ENCODE data around the gene FBXO17.
"Not testable (repeated sequence)": the region's sequence is repeated elsewhere in the genome, so short reads cannot be mapped to it uniquely, and the experiment has no call there.

The FBXO17 gene, protein sequence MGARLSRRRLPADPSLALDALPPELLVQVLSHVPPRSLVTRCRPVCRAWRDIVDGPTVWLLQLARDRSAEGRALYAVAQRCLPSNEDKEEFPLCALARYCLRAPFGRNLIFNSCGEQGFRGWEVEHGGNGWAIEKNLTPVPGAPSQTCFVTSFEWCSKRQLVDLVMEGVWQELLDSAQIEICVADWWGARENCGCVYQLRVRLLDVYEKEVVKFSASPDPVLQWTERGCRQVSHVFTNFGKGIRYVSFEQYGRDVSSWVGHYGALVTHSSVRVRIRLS

DNA sequence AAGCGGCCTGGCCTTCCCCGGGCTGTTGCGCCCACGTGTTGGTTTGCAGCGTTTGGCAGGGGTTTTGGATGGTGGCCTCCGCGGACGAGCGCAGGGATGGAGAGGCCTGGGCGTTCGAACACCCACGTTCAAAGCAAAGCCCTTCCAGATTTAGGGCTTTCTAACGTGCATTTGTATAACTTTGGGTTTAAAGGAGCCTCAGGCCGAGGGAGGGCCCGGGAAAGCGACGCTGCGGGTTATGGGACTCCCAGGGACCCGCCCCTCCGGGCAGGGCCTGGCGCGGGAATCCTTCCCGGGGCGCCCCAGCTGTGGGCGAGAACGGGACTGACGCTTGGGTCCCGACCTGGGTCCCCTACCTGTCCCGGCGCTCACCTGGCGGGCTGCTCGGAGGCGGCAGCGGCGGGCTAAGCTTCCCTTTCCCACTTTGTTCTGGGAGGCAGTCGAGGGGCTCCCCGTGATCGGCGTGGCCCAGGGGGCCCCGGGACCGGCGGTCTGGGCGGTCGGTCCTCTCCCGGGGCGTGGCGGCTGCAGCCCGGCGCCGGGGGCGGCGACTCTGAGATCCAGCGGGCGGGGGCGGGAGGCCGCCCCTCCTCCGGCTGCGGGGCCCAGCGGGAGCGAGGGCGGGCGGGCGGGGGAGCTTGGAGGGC is at the start of gene FBXO17:
TSS of gene FBXO17 (minus strand) at position 529 of the 647 bp plus-strand sequence. CDS start 25,423 bp downstream, outside the sequence.
- FAIRE-seq (no peak), DNase-seq (ENCODE audit: insufficient read length, low spot score) (peak; percentile 77)
- TF ChIP-seq POLR2A (IDR thresholded peaks at IDR 0.05; ENCODE audit: low read depth, low read length) = 0 out of 2 replicates have a peak, but pooled peaks have one; percentile 28

DNA sequence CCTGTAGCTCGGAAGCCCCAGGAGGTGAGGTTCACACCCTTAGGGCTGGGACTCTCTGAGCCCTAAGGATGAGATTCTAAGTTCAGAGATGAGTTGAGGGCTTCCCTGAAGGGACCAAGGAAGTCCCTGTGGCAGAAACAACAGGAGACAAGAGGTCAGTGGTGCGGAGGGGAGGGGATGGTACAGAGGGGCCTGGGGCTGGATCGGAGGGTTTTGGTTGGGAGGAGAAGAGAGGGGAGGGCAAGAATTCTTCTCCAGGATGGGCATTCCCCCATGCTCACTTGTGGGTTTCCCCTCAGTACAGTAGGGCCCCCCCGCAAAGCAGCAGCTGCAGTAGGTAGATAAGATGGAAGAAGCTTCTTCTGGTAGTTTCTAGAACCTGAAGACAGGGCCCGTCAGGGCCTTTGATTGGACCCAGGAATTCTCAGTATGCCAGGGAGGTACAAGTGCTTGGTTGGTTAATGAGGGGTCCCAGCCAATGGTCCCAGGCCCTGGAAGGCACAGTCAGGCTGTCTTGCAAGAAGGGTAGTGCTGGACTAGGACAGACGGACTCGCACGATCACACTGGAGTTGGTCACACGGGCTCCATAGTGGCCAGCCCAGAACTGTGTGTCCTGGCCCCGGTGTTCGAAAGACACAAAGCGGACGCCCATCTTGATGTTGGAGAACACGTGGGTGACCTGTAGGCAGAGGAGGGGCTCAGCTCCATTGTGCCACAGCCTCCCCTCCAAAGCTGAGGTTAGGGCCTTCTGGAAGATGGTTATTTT is 49.5 kb upstream of the FBXO17 start:
- DNase-seq (ENCODE audit: insufficient read length, low spot score) = no peak
- TF ChIP-seq POLR2A (IDR thresholded peaks at IDR 0.05; ENCODE audit: low read depth, low read length) = no peak
- FAIRE-seq = no peak

DNA sequence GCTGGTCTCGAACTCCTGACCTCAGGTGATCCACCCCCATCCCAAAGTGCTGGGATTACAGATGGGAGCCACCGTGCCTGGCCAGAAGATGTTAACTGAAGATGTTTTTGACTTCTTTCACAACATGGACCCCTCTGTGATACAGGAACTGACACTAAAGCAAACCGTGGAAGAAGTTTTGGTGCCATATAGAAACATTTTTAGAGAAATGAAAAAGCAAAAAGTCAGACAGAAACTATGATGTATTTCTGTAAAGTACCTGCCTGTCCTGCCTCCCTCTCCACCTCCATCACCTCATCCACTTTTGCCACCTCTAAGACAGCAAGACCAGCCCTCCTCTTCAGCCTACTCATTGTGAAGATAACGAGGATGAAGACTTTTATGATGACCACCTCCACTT is 45.5 kb upstream of the FBXO17 start:
- no peak for TF ChIP-seq POLR2A (IDR thresholded peaks at IDR 0.05; ENCODE audit: low read depth, low read length)
- no peak for DNase-seq (ENCODE audit: insufficient read length, low spot score)
- no peak for FAIRE-seq

DNA sequence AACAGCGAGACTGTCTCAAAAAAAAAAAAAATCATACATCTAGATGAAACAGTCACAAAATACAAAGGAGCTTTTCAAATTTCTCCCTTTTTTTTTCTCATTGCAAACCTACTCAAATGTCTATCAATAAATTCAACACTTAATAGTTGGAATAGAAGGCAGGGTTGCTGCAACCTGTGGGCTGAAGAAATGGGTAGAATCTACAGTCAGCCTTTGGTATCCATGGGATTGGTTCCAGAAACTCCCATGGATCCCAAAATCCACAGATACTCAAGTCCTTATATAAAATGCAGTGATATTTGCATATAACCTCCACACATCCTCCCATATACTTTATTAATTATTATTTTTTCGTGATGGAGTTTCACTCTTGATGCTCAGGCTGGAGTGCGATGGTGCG is 42.1 kb upstream of the FBXO17 start:
- FAIRE-seq = no peak
- no peak for DNase-seq (ENCODE audit: insufficient read length, low spot score)
- no peak for TF ChIP-seq POLR2A (IDR thresholded peaks at IDR 0.05; ENCODE audit: low read depth, low read length)

DNA sequence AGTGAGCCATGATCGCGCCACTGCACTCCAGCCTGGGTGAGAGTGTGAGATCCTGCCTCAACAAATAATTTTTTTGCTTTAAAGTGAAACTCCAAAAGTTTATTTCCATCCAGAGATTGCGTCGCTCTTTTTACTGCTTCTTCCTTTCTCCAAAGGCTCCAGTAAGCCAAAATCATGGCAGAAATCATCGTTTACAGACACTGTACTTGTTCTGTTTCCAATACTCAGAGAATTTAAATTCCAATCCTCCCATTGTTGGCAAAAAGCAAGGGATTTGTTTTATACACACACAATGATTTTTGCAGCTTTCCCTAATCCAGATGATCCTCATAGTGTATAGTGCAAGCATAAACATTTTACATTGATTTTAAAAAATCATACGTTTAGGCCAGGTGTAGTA is 41.5 kb upstream of the FBXO17 start:
- FAIRE-seq (no peak), DNase-seq (ENCODE audit: insufficient read length, low spot score) (no peak)
- no peak for TF ChIP-seq POLR2A (IDR thresholded peaks at IDR 0.05; ENCODE audit: low read depth, low read length)

DNA sequence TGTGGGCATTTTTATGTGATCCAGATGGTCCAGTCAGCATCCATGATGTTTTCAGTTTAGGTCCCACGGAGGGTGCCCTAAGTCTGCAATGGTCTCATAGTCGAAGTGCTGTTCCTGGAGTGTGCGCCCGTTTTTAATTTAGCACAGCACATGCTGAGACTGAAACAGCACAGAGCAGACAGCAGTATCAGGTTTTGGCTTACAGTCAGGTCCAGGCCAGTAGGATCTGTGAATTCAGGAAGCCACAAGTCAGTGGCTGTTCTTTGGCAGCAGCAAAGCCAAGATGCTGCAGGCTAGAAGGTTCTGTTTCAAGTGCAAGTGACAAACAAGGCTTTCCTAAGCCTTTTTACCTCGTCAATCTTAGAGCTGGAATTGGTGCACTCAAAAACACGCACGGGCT is 38.5 kb upstream of the FBXO17 start:
- no peak for TF ChIP-seq POLR2A (IDR thresholded peaks at IDR 0.05; ENCODE audit: low read depth, low read length)
- no peak for DNase-seq (ENCODE audit: insufficient read length, low spot score)
- FAIRE-seq = no peak

DNA sequence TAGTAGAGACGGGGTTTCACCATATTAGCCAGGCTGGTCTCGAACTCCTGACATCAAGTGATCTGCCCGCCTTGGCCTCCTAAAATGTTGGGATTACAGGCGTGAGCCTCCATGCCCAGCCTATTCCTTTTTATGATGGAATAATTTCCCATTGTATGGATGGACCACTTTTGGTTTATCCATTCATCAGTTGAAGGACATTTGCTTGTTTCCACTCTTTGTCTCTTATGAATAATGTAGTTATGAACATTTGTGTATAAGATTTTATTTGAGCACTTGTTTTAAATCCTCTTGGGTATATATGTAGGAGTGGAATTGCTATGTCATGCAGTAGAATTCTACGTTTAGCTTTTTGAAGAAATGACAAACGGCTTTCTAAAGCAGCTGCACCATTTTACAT is 33.5 kb upstream of the FBXO17 start:
- FAIRE-seq (no peak), DNase-seq (ENCODE audit: insufficient read length, low spot score) (no peak)
- no peak for TF ChIP-seq POLR2A (IDR thresholded peaks at IDR 0.05; ENCODE audit: low read depth, low read length)

DNA sequence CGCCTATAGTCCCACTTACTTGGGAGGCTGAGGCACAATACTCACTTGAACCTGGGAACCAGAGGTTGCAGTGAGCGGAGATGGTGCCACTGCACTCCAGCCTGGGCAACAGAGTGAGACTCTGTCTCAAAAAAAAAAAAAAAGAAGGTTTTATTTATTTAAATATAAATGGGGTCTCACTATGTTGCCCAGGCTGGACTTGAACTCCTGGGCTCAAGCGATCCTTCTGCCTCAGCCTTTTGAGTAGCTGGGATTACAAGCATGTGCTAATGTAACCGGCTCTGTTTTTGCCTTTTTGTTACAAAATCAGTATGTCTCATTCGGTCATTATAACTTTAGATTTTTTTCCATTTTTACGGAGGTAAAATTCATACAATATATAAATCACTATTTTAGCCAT is 32.6 kb upstream of the FBXO17 start:
- FAIRE-seq (no peak), DNase-seq (ENCODE audit: insufficient read length, low spot score) (no peak)
- no peak for TF ChIP-seq POLR2A (IDR thresholded peaks at IDR 0.05; ENCODE audit: low read depth, low read length)

DNA sequence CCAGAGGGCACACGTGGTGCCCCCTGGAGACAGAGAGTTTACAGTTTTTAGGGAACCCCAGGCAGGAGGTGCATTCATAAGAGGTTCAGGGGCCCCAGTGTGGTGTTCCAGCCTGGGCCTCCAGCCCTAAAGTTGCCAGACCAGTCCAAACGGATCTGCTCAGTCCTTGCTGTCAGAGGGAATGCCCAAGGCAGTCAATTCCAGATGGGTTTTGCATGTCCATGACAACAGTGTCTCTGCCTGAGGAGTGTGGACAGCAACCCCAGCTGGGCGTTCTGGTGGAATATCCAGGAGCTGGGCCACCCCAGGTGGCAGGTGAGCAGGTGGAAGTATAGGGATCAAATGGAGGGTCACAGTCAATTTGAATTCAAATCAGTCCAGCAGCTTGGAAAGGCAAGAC is 31.6 kb upstream of the FBXO17 start:
- no peak for TF ChIP-seq POLR2A (IDR thresholded peaks at IDR 0.05; ENCODE audit: low read depth, low read length)
- DNase-seq (ENCODE audit: insufficient read length, low spot score) (no peak), FAIRE-seq (no peak)

DNA sequence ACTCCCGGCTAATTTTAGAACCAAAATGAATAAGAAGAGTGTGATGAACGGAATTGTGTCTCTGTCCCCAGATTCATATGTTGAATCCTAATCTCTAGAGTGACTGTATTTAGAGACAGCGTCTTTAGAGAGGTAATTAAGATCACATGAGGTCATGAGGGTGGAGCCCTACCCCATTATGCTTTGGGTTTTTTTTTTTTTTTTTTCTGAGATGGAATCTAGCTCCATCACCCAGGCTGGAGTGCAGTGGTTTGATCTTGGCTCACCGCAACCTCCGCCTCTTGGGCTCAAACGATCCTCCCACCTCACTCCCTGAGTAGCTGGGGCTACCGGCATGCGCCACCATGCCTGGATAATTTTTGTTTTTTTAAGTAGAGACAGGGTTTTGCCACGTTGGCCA is 28.9 kb upstream of the FBXO17 start:
- no peak for TF ChIP-seq POLR2A (IDR thresholded peaks at IDR 0.05; ENCODE audit: low read depth, low read length)
- FAIRE-seq (no peak), DNase-seq (ENCODE audit: insufficient read length, low spot score) (no peak)

DNA sequence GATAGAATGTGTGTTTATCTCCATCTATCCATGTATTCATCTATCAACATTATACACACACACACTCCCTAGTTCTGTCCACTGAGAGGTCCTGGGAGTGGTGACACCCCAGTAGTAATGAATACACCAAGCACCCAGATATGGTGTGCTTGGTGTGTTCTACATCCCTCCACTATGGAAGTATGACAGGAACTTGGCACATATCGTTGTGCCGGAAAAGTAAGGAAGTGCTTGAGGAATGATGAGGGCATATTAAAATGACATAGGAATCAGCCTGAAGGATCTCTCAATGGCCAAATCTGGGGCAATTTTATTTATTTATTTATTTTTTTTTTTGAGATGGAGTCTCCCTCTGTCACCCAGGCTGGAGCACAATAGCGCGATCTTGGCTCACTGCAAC is 28.3 kb upstream of the FBXO17 start:
- no peak for DNase-seq (ENCODE audit: insufficient read length, low spot score)
- TF ChIP-seq POLR2A (IDR thresholded peaks at IDR 0.05; ENCODE audit: low read depth, low read length) = no peak
- no peak for FAIRE-seq

DNA sequence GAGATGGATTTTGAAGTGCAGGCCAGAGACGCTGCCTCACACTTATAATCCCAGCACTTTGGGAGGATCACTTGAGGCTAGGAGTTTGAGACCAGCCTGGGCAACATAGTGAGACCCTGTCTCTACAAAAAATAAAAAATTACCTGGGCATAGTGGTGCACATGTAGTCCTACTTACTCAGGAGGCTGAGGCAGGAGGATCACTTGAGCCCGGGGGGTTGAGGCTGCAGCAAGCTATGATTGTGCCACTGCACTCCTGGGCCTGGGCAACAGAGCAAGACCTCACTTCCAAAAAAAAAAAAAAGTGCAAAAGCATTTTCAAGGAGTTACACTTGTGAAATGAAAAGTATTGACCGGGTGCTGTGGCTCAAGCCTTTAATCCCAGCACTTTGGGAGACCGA is 27.6 kb upstream of the FBXO17 start:
- no peak for FAIRE-seq
- TF ChIP-seq POLR2A (IDR thresholded peaks at IDR 0.05; ENCODE audit: low read depth, low read length) = no peak
- no peak for DNase-seq (ENCODE audit: insufficient read length, low spot score)

DNA sequence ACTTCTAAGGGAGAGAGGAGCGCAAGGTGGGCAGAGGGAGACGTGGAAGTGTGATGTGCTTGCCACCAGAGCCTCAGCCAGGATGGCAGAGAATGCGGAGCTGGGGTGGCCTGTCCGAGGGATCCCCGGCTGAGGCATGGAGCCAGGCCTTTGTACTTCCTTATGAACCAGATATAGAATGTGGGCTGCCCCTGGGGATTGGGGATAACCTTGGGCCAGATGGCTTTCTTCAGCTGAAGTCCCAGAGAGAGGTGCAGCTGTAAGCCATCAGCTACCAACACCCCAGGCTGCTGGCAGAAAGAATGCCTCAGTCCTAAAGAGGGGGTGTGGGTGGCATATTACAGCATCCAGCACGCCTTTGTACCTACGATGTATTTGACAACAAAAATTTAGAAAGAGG is 25.5 kb upstream of the FBXO17 start:
- DNase-seq (ENCODE audit: insufficient read length, low spot score) (no peak), FAIRE-seq (no peak)
- TF ChIP-seq POLR2A (IDR thresholded peaks at IDR 0.05; ENCODE audit: low read depth, low read length) = no peak

DNA sequence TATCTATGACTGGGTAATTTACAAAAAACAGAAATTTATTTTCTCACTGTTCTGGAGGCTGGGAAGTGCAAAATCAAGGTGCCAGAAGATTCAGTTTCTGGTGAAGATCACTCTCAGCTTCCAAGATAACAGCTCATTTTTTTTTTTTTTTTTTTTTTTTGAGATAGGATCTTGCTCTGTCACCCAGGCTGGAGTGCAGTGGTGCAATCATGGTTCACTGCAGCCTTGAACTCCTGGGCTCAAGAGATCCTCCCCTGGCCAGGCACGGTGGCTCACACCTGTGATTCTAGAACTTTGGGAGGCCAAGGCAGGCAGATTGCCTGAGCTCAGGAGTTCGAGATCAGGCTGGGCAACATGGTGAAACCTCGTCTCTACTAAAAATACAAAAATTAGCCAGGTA is 22.0 kb upstream of the FBXO17 start:
- FAIRE-seq; DNase-seq (ENCODE audit: insufficient read length, low spot score): not testable (repeated sequence)

DNA sequence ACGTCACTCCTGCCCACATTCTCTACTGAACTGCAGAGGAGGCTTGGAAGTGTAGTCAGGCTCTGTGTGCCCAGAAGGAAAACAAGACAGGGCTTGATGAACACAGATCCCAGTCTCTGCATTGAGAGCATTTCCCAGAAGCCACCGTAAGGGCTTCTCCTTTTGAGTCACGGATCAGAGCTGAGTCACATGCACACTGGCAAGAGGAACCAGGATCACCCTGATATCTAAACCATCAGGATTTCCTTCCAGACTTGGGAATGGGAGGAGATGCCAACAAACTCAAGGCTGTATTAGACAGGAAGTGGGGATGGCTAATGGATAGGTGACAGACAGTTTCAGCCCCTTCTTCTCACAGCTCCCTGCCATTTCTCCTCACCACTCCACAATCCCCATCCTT is 17.7 kb upstream of the FBXO17 start:
- no peak for TF ChIP-seq POLR2A (IDR thresholded peaks at IDR 0.05; ENCODE audit: low read depth, low read length)
- FAIRE-seq (peak; percentile 76), DNase-seq (ENCODE audit: insufficient read length, low spot score) (peak; percentile 62)

Data from H54 (cell line).